CD14-positive monocyte (primary cell): ENCODE measurements around the gene SCD5. TPM values are rescaled to one million over a fixed set of nuclear protein-coding genes. Genes with fewer than 3 reads are reported as not detected.

ENCODE experiments used
- DNase-seq, 3 donors: peaks; one replicate each; pipeline ENCODE4 v3.0.0-alpha.2; 2011 to 2022
- H2AFZ ChIP-seq: 2 replicates; pipeline ENCODE4 v1.6.0; 2012; ENCODE audit warnings: mild to moderate bottlenecking, low read depth, low read length, inconsistent platforms; ENCODE audit not compliant: insufficient read depth, poor library complexity, severe bottlenecking
- H3K27ac ChIP-seq, 2 donors: 1 replicate in 1 of 2; 2 replicates in 1 of 2; pipeline ENCODE4 v1.5.1; 2012 to 2013; ENCODE audit warnings: low read length in 2 of 2, control low read depth in 1 of 2, inconsistent platforms in 1 of 2, low read depth in 1 of 2, mild to moderate bottlenecking in 1 of 2
- H3K27me3 ChIP-seq, 2 donors: one replicate each; pipeline versions ENCODE4 v1.6.0 to v1.6.1; 2011 to 2013; ENCODE audit warnings: low read length in 2 of 2; ENCODE audit not compliant: control insufficient read depth in 2 of 2, insufficient read depth in 2 of 2
- H3K36me3 ChIP-seq, 2 donors: replicated peaks in 1 of 2; 1 replicate in 1 of 2; 2 replicates in 1 of 2; pipeline versions ENCODE4 v1.5.1 to v1.6.1; 2012 to 2013; ENCODE audit warnings: low read length in 2 of 2, control low read depth in 1 of 2, inconsistent platforms in 1 of 2, mild to moderate bottlenecking in 1 of 2; ENCODE audit not compliant: insufficient read depth in 2 of 2, control insufficient read depth in 1 of 2
- H3K4me1 ChIP-seq, 2 donors: 1 replicate in 1 of 2; 2 replicates in 1 of 2; pipeline versions ENCODE4 v1.5.1 to v1.6.1; 2012 to 2013; ENCODE audit warnings: low read length in 2 of 2, control low read depth in 1 of 2, inconsistent platforms in 1 of 2, mild to moderate bottlenecking in 1 of 2, moderate library complexity in 1 of 2; ENCODE audit not compliant: insufficient read depth in 2 of 2, control insufficient read depth in 1 of 2
- H3K4me2 ChIP-seq: replicated peaks from 2 replicates; pipeline ENCODE3; 2012; ENCODE audit warnings: low read length, moderate library complexity, mild to moderate bottlenecking; ENCODE audit not compliant: poor library complexity, severe bottlenecking; ENCODE audit errors: extremely low read depth
- H3K4me3 ChIP-seq, 3 experiments: fragments of 200-600 bp in 1 of 3; sonication (generic) in 1 of 3; replicated peaks in 1 of 3; 1 replicate in 2 of 3; 2 replicates in 1 of 3; pipeline ENCODE4 v1.5.1; 2011 to 2013; ENCODE audit warnings: low read length in 3 of 3, mild to moderate bottlenecking in 3 of 3, control low read depth in 2 of 3, low read depth in 2 of 3, inconsistent platforms in 1 of 3, moderate library complexity in 1 of 3
- H3K79me2 ChIP-seq: 2 replicates; pipeline ENCODE4 v1.6.0; 2012; ENCODE audit warnings: mild to moderate bottlenecking, control low read depth, inconsistent platforms, low read length, moderate library complexity; ENCODE audit not compliant: insufficient read depth
- H3K9ac ChIP-seq: 2 replicates; pipeline ENCODE4 v1.6.0; 2017; ENCODE audit warnings: low read length, mild to moderate bottlenecking; ENCODE audit not compliant: insufficient read depth, poor library complexity, severe bottlenecking
- H3K9me3 ChIP-seq, 2 donors: replicated peaks in 1 of 2; 1 replicate in 1 of 2; 2 replicates in 1 of 2; pipeline versions ENCODE4 v1.5.1 to v1.6.1; 2012 to 2013; ENCODE audit warnings: low read length in 2 of 2, control low read depth in 1 of 2; ENCODE audit not compliant: control insufficient read depth in 1 of 2, insufficient read depth in 1 of 2
- H4K20me1 ChIP-seq: 2 replicates; pipeline ENCODE4 v1.6.0; 2012; ENCODE audit warnings: mild to moderate bottlenecking, low read length, control low read depth, moderate library complexity; ENCODE audit not compliant: insufficient read depth
- H3K27ac Mint-ChIP-seq, 7 donors: one replicate each; pipeline ENCODE4 v1.8.0; 2020; ENCODE audit warnings: mild to moderate bottlenecking in 7 of 7, mixed read lengths in 7 of 7, moderate library complexity in 6 of 7, inconsistent platforms in 2 of 7
- H3K27me3 Mint-ChIP-seq, 3 donors: one replicate each; pipeline ENCODE4 v1.8.0; 2021 to 2022; ENCODE audit warnings: low read depth in 3 of 3, mild to moderate bottlenecking in 3 of 3, mixed read lengths in 3 of 3, moderate library complexity in 3 of 3, inconsistent platforms in 1 of 3
- H3K36me3 Mint-ChIP-seq, 2 donors: one replicate each; pipeline ENCODE4 v1.8.0; 2020; ENCODE audit warnings: mixed read lengths in 2 of 2, inconsistent platforms in 1 of 2, mild to moderate bottlenecking in 1 of 2
- H3K4me1 Mint-ChIP-seq: one replicate; pipeline ENCODE4 v1.8.0; 2020; ENCODE audit warnings: mild to moderate bottlenecking, mixed read lengths
- H3K4me3 Mint-ChIP-seq, 2 donors: one replicate each; pipeline ENCODE4 v1.8.0; 2020; ENCODE audit warnings: mild to moderate bottlenecking in 2 of 2, mixed read lengths in 2 of 2, moderate library complexity in 1 of 2
- H3K9me3 Mint-ChIP-seq, 7 donors: one replicate each; pipeline ENCODE4 v1.8.0; 2020 to 2022; ENCODE audit warnings: mixed read lengths in 7 of 7, mild to moderate bottlenecking in 6 of 7, moderate library complexity in 6 of 7, inconsistent platforms in 2 of 7
- CTCF ChIP-seq: fragments of 200-600 bp; IDR thresholded peaks from one replicate; pipeline ENCODE4 v1.8.0; 2022; ENCODE audit warnings: antibody characterized with exemption, mild to moderate bottlenecking
- WGBS: methylation state at CpG from one replicate; pipeline ENCODE4 v1.1.5; 2013; ENCODE audit warnings: missing lambda C conversion rate; ENCODE audit not compliant: insufficient coverage; 5-methylcytosine and 5-hydroxymethylcytosine counted together
- intact Hi-C, 2 donors: fragments of 100-400 bp; cut with micrococcal nuclease; formaldehyde crosslinking; loops; one replicate each; pipeline versions ENCODE4 v1.15.0 to v1.15.1; 2023
- polyA plus RNA-seq, 3 donors: library from polyadenylated mRNA; depleted of rRNA in 1 of 3; unstranded in 2 of 3; stranded (reverse) in 1 of 3; fragments of 300-500 nt in 2 of 3; fragments of >200 nt in 1 of 3; fragmentation: Illumina TruSeq in 2 of 3; gene quantifications; 1 replicate in 2 of 3; 2 replicates in 1 of 3; pipeline ENCODE4 v1.2.3, GENCODE V29; 2012 to 2021

SCD5 gene
- polyA plus RNA-seq, 3 donors, result 0.28 to 1.3 (median 0.61) TPM

DNA sequence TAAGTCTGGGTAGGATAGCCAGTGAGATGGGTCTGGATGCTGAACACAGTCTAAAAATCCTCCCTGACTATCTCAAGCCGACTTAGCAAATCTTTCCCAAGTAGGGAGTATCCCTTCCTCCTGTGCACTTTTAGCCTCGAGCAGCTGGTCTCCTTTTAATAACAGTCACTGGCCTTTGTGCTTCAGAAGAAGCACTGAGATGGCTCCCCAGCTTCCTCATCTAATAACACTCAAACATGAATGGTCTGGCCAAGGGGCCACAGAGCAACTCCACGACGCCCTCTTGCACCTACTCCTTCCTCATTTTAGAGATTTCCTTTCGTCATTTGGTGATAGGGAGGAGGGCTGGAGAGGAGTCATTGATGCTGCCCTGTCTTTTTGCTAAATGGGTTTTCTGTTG is 158.1 kb downstream of the SCD5 start:
- peak; percentile 13 to 46 (median 15) for DNase-seq
- no peaks in the 10 kb centered on the region for H3K9me3 ChIP-seq
- intact Hi-C loops, result no loop called here
- H3K27ac ChIP-seq, result no peak overlapping the region
- H3K36me3 Mint-ChIP-seq, result no peaks in the 10 kb centered on the region
- no peak overlapping the region for H2AFZ ChIP-seq
- peaks cover 23% of the 10 kb centered on the region for H3K4me1 Mint-ChIP-seq
- no peak overlapping the region for H3K4me3 ChIP-seq
- H3K4me3 Mint-ChIP-seq, result no peak overlapping the region
- no peaks in the 10 kb centered on the region for H3K27me3 ChIP-seq
- no peaks in the 10 kb centered on the region for H3K4me1 ChIP-seq
- no peak overlapping the region for H3K9ac ChIP-seq
- H3K27ac Mint-ChIP-seq, result peak overlapping the region in 2 of 7 donors; percentile 4 to 55
- no peaks in the 10 kb centered on the region for H3K79me2 ChIP-seq
- 0% methylated on average over 1 of the region's 5 CpGs for WGBS
- TF ChIP-seq CTCF, result no peak
- H3K36me3 ChIP-seq, result no peaks in the 10 kb centered on the region
- H4K20me1 ChIP-seq, result no peaks in the 10 kb centered on the region
- H3K9me3 Mint-ChIP-seq, result peaks cover 0 to 3% (median 0%) of the 10 kb centered on the region in 7 donors
- peaks cover 0 to 3% (median 0%) of the 10 kb centered on the region in 3 donors for H3K27me3 Mint-ChIP-seq
- no peak overlapping the region for H3K4me2 ChIP-seq

DNA sequence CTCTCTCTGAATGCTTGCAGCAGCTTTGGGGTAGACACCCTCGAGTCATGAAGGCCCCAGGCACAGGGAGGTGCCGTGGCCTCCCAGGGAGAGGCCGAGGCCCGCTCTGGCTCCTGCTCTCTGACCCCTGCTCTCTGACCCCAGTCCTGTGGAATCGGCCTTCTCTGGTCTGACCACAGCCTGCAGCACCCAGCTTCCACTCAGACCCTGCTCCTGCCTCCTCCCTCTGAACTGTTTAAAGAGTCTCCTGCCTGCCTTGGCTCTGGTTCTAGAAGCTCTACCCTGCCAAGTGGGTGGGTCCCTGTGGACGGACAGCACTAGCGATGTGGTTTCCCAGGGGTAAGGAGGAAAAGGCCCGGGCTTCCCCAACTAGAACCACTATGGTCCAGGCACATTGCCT is 158.6 kb downstream of the SCD5 start:
- peaks cover 0 to 3% (median 0%) of the 10 kb centered on the region in 3 donors for H3K27me3 Mint-ChIP-seq
- Histone ChIP-seq H3K36me3 (no peaks in the 10 kb centered on the region), H2AFZ (no peak overlapping the region), H3K27ac (no peak overlapping the region), H3K9ac (no peak overlapping the region), H3K79me2 (no peaks in the 10 kb centered on the region), H3K9me3 (no peaks in the 10 kb centered on the region), H3K27me3 (no peaks in the 10 kb centered on the region), H3K4me2 (no peak overlapping the region), H4K20me1 (no peaks in the 10 kb centered on the region), H3K4me3 (no peak overlapping the region), H3K4me1 (no peaks in the 10 kb centered on the region)
- TF ChIP-seq CTCF, result no peak
- H3K4me1 Mint-ChIP-seq, result peaks cover 18% of the 10 kb centered on the region
- peak overlapping the region in 1 of 7 donors; percentile 0 for H3K27ac Mint-ChIP-seq
- no peaks in the 10 kb centered on the region for H3K36me3 Mint-ChIP-seq
- WGBS, result 98% methylated on average over 5 of the region's 8 CpGs
- H3K4me3 Mint-ChIP-seq, result no peak overlapping the region
- peaks cover 0 to 4% (median 0%) of the 10 kb centered on the region in 7 donors for H3K9me3 Mint-ChIP-seq
- intact Hi-C loops, result no loop called here
- no peak for DNase-seq
